Parathyroid adenoma (tissue), 2 donors: Measurements from ENCODE around the gene ADCY2.

Experiments
- H2AFZ ChIP-seq: fragments of 300-600 bp; sonication (generic); one replicate; pipeline ENCODE4 v1.7.0; 2017; ENCODE audit warnings: antibody characterized with exemption, mild to moderate bottlenecking
- H3K27ac ChIP-seq: fragments of 300-600 bp; sonication (generic); one replicate; pipeline ENCODE4 v1.7.0; 2017
- H3K27me3 ChIP-seq: fragments of 300-600 bp; sonication (generic); one replicate; pipeline ENCODE4 v1.7.0; 2017; ENCODE audit warnings: low read length; ENCODE audit not compliant: control insufficient read depth, insufficient read depth
- H3K36me3 ChIP-seq: fragments of 300-600 bp; sonication (generic); one replicate; pipeline ENCODE4 v1.7.0; 2017; ENCODE audit warnings: low read length; ENCODE audit not compliant: control insufficient read depth, insufficient read depth
- H3K4me1 ChIP-seq: fragments of 300-600 bp; sonication (generic); one replicate; pipeline ENCODE4 v1.7.0; 2017; ENCODE audit warnings: control low read depth
- H3K4me2 ChIP-seq: fragments of 300-600 bp; sonication (generic); one replicate; pipeline ENCODE4 v1.7.0; 2017; ENCODE audit warnings: low read length
- H3K4me3 ChIP-seq: fragments of 300-600 bp; sonication (generic); one replicate; pipeline ENCODE4 v1.7.0; 2017; ENCODE audit warnings: low read depth, low read length
- H3K79me2 ChIP-seq: fragments of 300-600 bp; sonication (generic); one replicate; pipeline ENCODE4 v1.7.0; 2017; ENCODE audit warnings: control low read depth
- H3K9ac ChIP-seq: fragments of 300-600 bp; sonication (generic); one replicate; pipeline ENCODE4 v1.7.0; 2017; ENCODE audit warnings: mild to moderate bottlenecking
- H3K9me3 ChIP-seq: fragments of 300-600 bp; sonication (generic); one replicate; pipeline ENCODE4 v1.7.0; 2017; ENCODE audit warnings: low read length; ENCODE audit not compliant: control insufficient read depth
- CTCF ChIP-seq: fragments of 300-600 bp; sonication (generic); IDR thresholded peaks from one replicate; pipeline ENCODE4 v1.7.0; 2017; ENCODE audit warnings: antibody characterized with exemption, mild to moderate bottlenecking
- donor health status: primary hyperparathyroidism.

The ADCY2 gene

GRCh38 chr5:7397937-7398336 lies 2.0 kb downstream of the ADCY2 start:
- H3K9ac ChIP-seq: no peak overlapping the region
- H3K27me3 ChIP-seq: no peaks in the 10 kb centered on the region
- no peak overlapping the region for H3K27ac ChIP-seq

DNA sequence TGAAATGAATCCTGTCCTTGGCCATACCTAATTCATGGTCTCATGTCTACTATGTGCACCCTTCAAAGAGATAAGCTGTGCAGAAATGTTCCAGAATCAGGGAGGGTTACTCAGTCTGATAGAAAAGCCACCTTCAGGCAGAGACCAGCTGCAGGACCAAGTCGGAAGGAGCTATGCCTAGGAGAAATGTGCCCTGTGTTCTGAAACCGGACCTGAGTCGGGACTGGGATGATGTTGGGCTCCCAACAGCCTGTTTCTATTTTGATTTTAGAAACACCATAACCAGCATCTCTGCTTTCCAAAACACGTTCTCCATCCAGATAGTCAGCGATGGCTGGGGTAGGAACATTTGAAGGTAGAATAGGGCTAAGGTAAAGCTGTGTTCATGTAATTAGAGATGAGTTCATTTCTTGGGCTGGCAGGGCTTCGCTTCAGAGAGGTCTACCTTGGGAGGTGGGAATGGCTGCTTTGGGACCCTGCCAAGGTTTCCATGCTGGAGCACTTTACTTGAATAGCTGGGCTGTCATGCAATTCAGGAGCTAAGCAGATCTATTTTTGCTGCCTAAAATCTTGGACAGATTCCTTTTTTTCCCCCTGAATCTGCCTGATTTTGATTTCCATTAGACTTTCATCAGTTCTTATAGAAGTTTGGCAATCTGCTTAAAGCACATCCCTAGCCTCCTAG lies 2.8 kb downstream of the ADCY2 start:
- no peak overlapping the region for H3K4me2 ChIP-seq
- H2AFZ ChIP-seq: no peak overlapping the region
- H3K9ac ChIP-seq: no peak overlapping the region
- H3K27me3 ChIP-seq: no peaks in the 10 kb centered on the region
- H3K4me1 ChIP-seq: peaks cover 6% of the 10 kb centered on the region
- H3K27ac ChIP-seq: no peak overlapping the region
- no peak overlapping the region for H3K4me3 ChIP-seq
- H3K36me3 ChIP-seq: no peaks in the 10 kb centered on the region
- no peaks in the 10 kb centered on the region for H3K79me2 ChIP-seq
- no peak for TF ChIP-seq CTCF
- H3K9me3 ChIP-seq: no peaks in the 10 kb centered on the region

More at GRCh38 chr5:7397937-7398336, 2.0 kb downstream of the ADCY2 start:
- H3K79me2 ChIP-seq: no peaks in the 10 kb centered on the region
- no peak overlapping the region for H2AFZ ChIP-seq
- H3K36me3 ChIP-seq: no peaks in the 10 kb centered on the region
- H3K4me1 ChIP-seq: peaks cover 6% of the 10 kb centered on the region
- H3K4me2 ChIP-seq: no peak overlapping the region
- no peaks in the 10 kb centered on the region for H3K9me3 ChIP-seq
- TF ChIP-seq CTCF: no peak
- H3K4me3 ChIP-seq: no peak overlapping the region

GRCh38 chr5:7405277-7405676 lies 9.3 kb downstream of the ADCY2 start:
- no peak overlapping the region for H3K9ac ChIP-seq
- H3K4me2 ChIP-seq: no peak overlapping the region
- H3K79me2 ChIP-seq: no peaks in the 10 kb centered on the region
- no peak for TF ChIP-seq CTCF
- H3K4me1 ChIP-seq: no peaks in the 10 kb centered on the region
- no peak overlapping the region for H3K27ac ChIP-seq
- no peak overlapping the region for H2AFZ ChIP-seq
- H3K9me3 ChIP-seq: no peaks in the 10 kb centered on the region
- H3K4me3 ChIP-seq: no peak overlapping the region
- no peaks in the 10 kb centered on the region for H3K36me3 ChIP-seq
- H3K27me3 ChIP-seq: no peaks in the 10 kb centered on the region

- Histone ChIP-seq H3K9me3 (no peaks in the 10 kb centered on the region), H3K9ac (no peak overlapping the region), H3K4me1 (no peaks in the 10 kb centered on the region), H3K27me3 (no peaks in the 10 kb centered on the region), H3K4me2 (no peak overlapping the region), H3K79me2 (no peaks in the 10 kb centered on the region), H2AFZ (no peak overlapping the region), H3K27ac (no peak overlapping the region), H3K36me3 (no peaks in the 10 kb centered on the region), H3K4me3 (no peak overlapping the region)
- TF ChIP-seq CTCF: no peak
These were observed 15.1 kb downstream of the ADCY2 start for GRCh38 chr5:7410936-7411511.

GRCh38 chr5:7412409-7412808 lies 16.5 kb downstream of the ADCY2 start:
- H3K4me2 ChIP-seq: no peak overlapping the region
- no peaks in the 10 kb centered on the region for H3K36me3 ChIP-seq
- no peak overlapping the region for H3K27ac ChIP-seq
- H3K9ac ChIP-seq: no peak overlapping the region
- no peak for TF ChIP-seq CTCF
- no peaks in the 10 kb centered on the region for H3K27me3 ChIP-seq
- H2AFZ ChIP-seq: no peak overlapping the region
- no peaks in the 10 kb centered on the region for H3K9me3 ChIP-seq
- H3K4me3 ChIP-seq: no peak overlapping the region
- no peaks in the 10 kb centered on the region for H3K79me2 ChIP-seq
- no peaks in the 10 kb centered on the region for H3K4me1 ChIP-seq
